Measurements from ENCODE around the gene WASL. TPM values are rescaled to one million over a fixed set of nuclear protein-coding genes. Genes with fewer than 3 reads are reported as not detected.
A peak's percentile ranks its signal among the peaks of the same experiment; 100 is the strongest.

The WASL gene
- polyA plus RNA-seq, 3 donors: 1.6 to 3.9 (median 2.1) TPM

- peak overlapping the region in 2 of 7 donors; percentile 20 to 31 for H3K27ac Mint-ChIP-seq
- Histone ChIP-seq H3K27ac (ENCODE audit: low read depth in 1 of 2, low read length in 2 of 2) (no peak overlapping the region), H3K9me3 (replicated peaks in 1 of 2; ENCODE audit: control insufficient read depth in 1 of 2, insufficient read depth in 1 of 2, low read length in 2 of 2) (no peaks in the 10 kb centered on the region), H3K36me3 (replicated peaks in 1 of 2; ENCODE audit: control insufficient read depth in 1 of 2, insufficient read depth in 2 of 2, low read length in 2 of 2) (no peaks in the 10 kb centered on the region), H2AFZ (ENCODE audit: insufficient read depth, low read depth, low read length, poor library complexity, severe bottlenecking) (no peak overlapping the region), H4K20me1 (ENCODE audit: insufficient read depth, low read length) (peaks cover 72% of the 10 kb centered on the region), H3K4me3 (replicated peaks in 1 of 3; ENCODE audit: low read depth in 2 of 3, low read length in 3 of 3) (peak overlapping the region in 1 of 3 experiments; percentile 94), H3K4me1 (ENCODE audit: control insufficient read depth in 1 of 2, insufficient read depth in 2 of 2, low read length in 2 of 2) (peaks cover 20 to 48% of the 10 kb centered on the region in 2 donors), H3K4me2 (replicated peaks; ENCODE audit: extremely low read depth, low read length, poor library complexity, severe bottlenecking) (peak overlapping the region; percentile 96), H3K79me2 (ENCODE audit: insufficient read depth, low read length) (peaks cover 71% of the 10 kb centered on the region), H3K27me3 (ENCODE audit: control insufficient read depth in 2 of 2, insufficient read depth in 2 of 2, low read length in 2 of 2) (no peaks in the 10 kb centered on the region), H3K9ac (ENCODE audit: insufficient read depth, low read length, poor library complexity, severe bottlenecking) (no peak overlapping the region)
- WGBS (ENCODE audit: insufficient coverage): no CpG with 5 or more reads among the region's 2 CpGs
- no peaks in the 10 kb centered on the region for H3K27me3 Mint-ChIP-seq (ENCODE audit: low read depth in 3 of 3)
- H3K36me3 Mint-ChIP-seq: peaks cover 0 to 2% of the 10 kb centered on the region in 2 donors
- peak overlapping the region in 1 of 2 donors; percentile 99 for H3K4me3 Mint-ChIP-seq
- intact Hi-C loops (cut with micrococcal nuclease): loop anchor here in 1 of 2 donors (10.0 kb wide), 2 partner anchors 51 to 191 kb away; partner anchors contain the start of gene NDUFA5
- H3K4me1 Mint-ChIP-seq: peaks cover 57% of the 10 kb centered on the region
- TF ChIP-seq, protein P1, sequence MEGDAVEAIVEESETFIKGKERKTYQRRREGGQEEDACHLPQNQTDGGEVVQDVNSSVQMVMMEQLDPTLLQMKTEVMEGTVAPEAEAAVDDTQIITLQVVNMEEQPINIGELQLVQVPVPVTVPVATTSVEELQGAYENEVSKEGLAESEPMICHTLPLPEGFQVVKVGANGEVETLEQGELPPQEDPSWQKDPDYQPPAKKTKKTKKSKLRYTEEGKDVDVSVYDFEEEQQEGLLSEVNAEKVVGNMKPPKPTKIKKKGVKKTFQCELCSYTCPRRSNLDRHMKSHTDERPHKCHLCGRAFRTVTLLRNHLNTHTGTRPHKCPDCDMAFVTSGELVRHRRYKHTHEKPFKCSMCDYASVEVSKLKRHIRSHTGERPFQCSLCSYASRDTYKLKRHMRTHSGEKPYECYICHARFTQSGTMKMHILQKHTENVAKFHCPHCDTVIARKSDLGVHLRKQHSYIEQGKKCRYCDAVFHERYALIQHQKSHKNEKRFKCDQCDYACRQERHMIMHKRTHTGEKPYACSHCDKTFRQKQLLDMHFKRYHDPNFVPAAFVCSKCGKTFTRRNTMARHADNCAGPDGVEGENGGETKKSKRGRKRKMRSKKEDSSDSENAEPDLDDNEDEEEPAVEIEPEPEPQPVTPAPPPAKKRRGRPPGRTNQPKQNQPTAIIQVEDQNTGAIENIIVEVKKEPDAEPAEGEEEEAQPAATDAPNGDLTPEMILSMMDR (IDR thresholded peaks at IDR 0.05): no peak
- peak in 1 of 3 donors; percentile 19 for DNase-seq
- H3K9me3 Mint-ChIP-seq: no peaks in the 10 kb centered on the region
Measured at GRCh38 chr7:123746055-123746454, 2.7 kb downstream of the WASL start.

GRCh38 chr7:123745437-123745836 is 3.4 kb downstream of the WASL start:
- Histone ChIP-seq H3K79me2 (ENCODE audit: insufficient read depth, low read length) (peaks cover 77% of the 10 kb centered on the region), H3K4me3 (replicated peaks in 1 of 3; ENCODE audit: low read depth in 2 of 3, low read length in 3 of 3) (no peak overlapping the region), H3K36me3 (replicated peaks in 1 of 2; ENCODE audit: control insufficient read depth in 1 of 2, insufficient read depth in 2 of 2, low read length in 2 of 2) (no peaks in the 10 kb centered on the region), H3K27ac (ENCODE audit: low read depth in 1 of 2, low read length in 2 of 2) (no peak overlapping the region), H3K4me1 (ENCODE audit: control insufficient read depth in 1 of 2, insufficient read depth in 2 of 2, low read length in 2 of 2) (peaks cover 20 to 47% of the 10 kb centered on the region in 2 donors), H4K20me1 (ENCODE audit: insufficient read depth, low read length) (peaks cover 78% of the 10 kb centered on the region), H3K27me3 (ENCODE audit: control insufficient read depth in 2 of 2, insufficient read depth in 2 of 2, low read length in 2 of 2) (no peaks in the 10 kb centered on the region), H3K9me3 (replicated peaks in 1 of 2; ENCODE audit: control insufficient read depth in 1 of 2, insufficient read depth in 1 of 2, low read length in 2 of 2) (no peaks in the 10 kb centered on the region), H3K9ac (ENCODE audit: insufficient read depth, low read length, poor library complexity, severe bottlenecking) (no peak overlapping the region), H3K4me2 (replicated peaks; ENCODE audit: extremely low read depth, low read length, poor library complexity, severe bottlenecking) (peak overlapping the region; percentile 96), H2AFZ (ENCODE audit: insufficient read depth, low read depth, low read length, poor library complexity, severe bottlenecking) (no peak overlapping the region)
- intact Hi-C loops (cut with micrococcal nuclease): loop anchor here in 1 of 2 donors (10.0 kb wide), 2 partner anchors 51 to 191 kb away; partner anchors contain the start of gene NDUFA5
- Mint-ChIP-seq H3K27me3 (ENCODE audit: low read depth in 3 of 3) (no peaks in the 10 kb centered on the region), H3K27ac (no peak overlapping the region), H3K4me3 (no peak overlapping the region), H3K36me3 (peaks cover 0 to 2% of the 10 kb centered on the region in 2 donors), H3K4me1 (peaks cover 56% of the 10 kb centered on the region), H3K9me3 (no peaks in the 10 kb centered on the region)
- 80% methylated on average over 1 of the region's 2 CpGs for WGBS (ENCODE audit: insufficient coverage)
- TF ChIP-seq, protein P1 (IDR thresholded peaks at IDR 0.05): no peak
- DNase-seq: no peak

Measured in CD14-positive monocyte (primary cell).